HUES64 (cell line): ENCODE results near the gene ALOXE3.

Source experiments
- H3K27ac ChIP-seq: 2 replicates; pipeline ENCODE4 v1.7.0; 2013; ENCODE audit warnings: low read depth, low read length, inconsistent platforms
- H3K27me3 ChIP-seq: 2 replicates; pipeline ENCODE4 v1.6.1; 2013; ENCODE audit warnings: mild to moderate bottlenecking, low read length; ENCODE audit not compliant: insufficient read depth
- H3K36me3 ChIP-seq: 2 replicates; pipeline ENCODE4 v1.6.1; 2013; ENCODE audit warnings: mild to moderate bottlenecking, low read length; ENCODE audit not compliant: insufficient read depth
- H3K4me1 ChIP-seq: 2 replicates; pipeline ENCODE4 v1.6.1; 2013; ENCODE audit warnings: mild to moderate bottlenecking, low read length, moderate library complexity; ENCODE audit not compliant: insufficient read depth
- H3K4me3 ChIP-seq: 2 replicates; pipeline ENCODE4 v1.5.1; 2013; ENCODE audit warnings: mild to moderate bottlenecking, low read length, moderate library complexity
- H3K9ac ChIP-seq: 2 replicates; pipeline ENCODE4 v1.6.1; 2013; ENCODE audit warnings: mild to moderate bottlenecking, low read depth, low read length
- H3K9me3 ChIP-seq: 2 replicates; pipeline ENCODE4 v1.6.1; 2013; ENCODE audit warnings: low read depth, low read length; ENCODE audit not compliant: insufficient read depth
- WGBS: fragments of 150-250, 120-280 bp; methylation state at CpG from one replicate; pipeline ENCODE4 v1.1.7; 2013; ENCODE audit warnings: missing lambda C conversion rate; 5-methylcytosine and 5-hydroxymethylcytosine counted together

The ALOXE3 gene

DNA sequence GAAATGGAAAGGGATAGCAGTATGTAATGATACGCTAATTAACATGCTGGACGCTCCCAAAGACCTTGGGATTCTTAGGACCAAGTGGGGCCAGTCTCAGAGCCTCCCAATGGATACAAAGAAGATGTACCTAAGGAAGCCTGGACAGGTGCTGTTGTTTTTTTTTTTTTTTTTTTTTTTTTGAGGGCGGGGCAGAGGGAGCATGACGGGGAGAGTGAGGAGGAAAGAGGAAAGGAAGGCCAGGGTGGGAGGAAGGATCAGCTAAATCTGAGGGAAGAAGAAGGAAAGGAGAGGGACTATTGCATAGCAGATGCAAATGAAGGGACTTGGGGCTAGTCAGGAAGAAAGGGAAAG is 41.9 kb upstream of the ALOXE3 start:
- Histone ChIP-seq H3K9ac (no peak overlapping the region), H3K36me3 (peaks cover 19% of the 10 kb centered on the region), H3K4me3 (no peak overlapping the region), H3K27me3 (no peaks in the 10 kb centered on the region), H3K27ac (no peak overlapping the region), H3K4me1 (peaks cover 24% of the 10 kb centered on the region), H3K9me3 (no peaks in the 10 kb centered on the region)
- 77% methylated on average over 4 of the region's 4 CpGs for WGBS

DNA sequence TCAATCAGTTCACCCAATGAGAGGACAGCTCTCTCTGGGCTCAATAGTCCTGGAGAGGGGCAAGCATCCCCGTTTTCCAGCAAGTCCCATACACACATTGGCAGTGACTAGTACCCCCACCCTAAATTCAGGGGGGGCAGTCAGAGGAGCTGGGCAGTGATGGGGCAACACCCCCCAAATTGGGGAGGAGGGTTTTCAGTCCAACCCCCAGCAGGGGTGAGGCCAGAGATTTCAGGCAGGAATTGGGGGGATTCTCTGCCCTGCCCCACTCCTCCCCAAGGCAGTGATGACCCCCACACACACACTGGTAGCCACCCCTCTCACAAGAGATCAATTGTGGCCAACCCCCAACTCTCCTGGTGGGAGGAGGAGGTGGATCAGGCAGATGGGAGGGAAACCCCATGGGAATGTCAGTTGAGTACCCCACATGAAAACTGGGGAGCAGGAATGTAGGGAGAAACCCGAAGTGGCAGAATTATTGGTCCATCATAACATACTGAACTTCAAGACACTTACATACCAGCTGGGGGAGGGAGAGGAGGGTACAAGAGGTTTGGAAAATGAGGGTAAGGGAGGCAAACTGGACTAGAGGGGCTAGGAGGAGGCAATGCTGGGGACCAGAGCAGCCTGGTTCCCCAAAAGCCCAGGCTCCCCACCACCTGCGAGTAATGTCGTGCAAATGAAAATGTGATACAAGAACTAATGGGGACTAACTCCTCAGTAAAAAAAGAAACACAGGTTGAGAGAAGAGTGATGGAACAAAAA is 41.3 kb upstream of the ALOXE3 start:
- Histone ChIP-seq H3K9me3 (no peaks in the 10 kb centered on the region), H3K4me1 (peaks cover 27% of the 10 kb centered on the region), H3K27ac (no peak overlapping the region), H3K36me3 (peaks cover 19% of the 10 kb centered on the region), H3K4me3 (no peak overlapping the region), H3K9ac (no peak overlapping the region), H3K27me3 (no peaks in the 10 kb centered on the region)
- 81% methylated on average over 3 of the region's 4 CpGs for WGBS

DNA sequence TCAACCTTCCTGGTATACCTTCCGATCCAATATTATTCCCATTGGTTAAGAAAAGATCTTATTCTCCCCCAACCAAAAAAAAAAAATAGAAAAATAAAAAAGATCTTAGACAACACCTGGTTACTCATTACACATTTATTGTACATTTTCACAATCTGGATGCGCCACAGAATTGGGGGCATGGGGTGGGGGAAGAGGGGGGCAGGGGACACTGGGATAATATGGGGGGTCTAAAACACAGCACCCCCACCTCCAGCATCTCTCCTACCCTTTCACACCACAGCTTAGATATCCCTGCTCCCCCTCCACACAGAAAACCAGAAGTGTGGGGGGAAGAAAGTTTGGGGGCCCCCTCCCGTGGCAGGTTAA is 40.7 kb upstream of the ALOXE3 start:
- Histone ChIP-seq H3K4me1 (peaks cover 25% of the 10 kb centered on the region), H3K9me3 (no peaks in the 10 kb centered on the region), H3K36me3 (peaks cover 19% of the 10 kb centered on the region), H3K27me3 (no peaks in the 10 kb centered on the region), H3K27ac (no peak overlapping the region), H3K4me3 (no peak overlapping the region), H3K9ac (no peak overlapping the region)
- WGBS, result 75% methylated on average over 2 of the region's 3 CpGs

DNA sequence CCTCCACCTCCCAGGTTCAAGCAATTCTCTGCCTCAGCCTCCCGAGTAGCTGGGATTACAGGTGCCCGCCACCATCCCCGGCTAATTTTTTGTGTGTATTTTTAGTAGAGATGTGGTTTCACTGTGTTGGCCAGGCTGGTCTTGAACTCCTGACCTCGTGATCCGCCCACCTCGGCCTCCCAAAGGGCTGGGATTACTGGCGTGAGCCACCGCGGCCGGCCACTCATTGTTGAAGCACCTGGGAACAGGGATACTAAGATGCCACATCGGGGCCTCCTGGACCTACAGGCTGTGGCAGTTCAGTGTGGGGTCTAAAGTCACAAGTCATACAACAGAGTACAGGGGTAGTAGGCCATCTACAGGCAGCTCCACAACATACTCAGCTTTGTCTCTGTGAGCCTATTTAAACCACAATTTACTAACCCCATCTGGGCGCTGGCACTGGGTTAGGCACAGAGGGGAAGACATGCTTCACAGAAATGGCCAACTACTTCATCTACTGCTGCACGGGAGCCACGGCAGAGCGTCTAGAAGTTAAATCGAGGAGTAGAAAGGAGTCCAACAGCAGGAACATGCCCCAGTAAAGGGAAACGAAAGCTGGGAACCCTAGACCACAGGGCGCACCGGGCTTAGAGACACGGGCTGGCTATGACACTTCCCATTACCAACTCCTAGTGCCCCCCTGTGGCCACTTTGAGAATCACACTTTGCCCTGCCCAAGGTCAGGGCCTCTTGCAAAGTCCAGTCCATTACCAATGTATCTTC is 40.1 kb upstream of the ALOXE3 start:
- Histone ChIP-seq H3K36me3 (peaks cover 19% of the 10 kb centered on the region), H3K4me3 (no peak overlapping the region), H3K27me3 (no peaks in the 10 kb centered on the region), H3K27ac (peak overlapping the region; percentile 5; the same call in 1 of the 2 replicates), H3K4me1 (peaks cover 26% of the 10 kb centered on the region; the same call in 1 of the 2 replicates), H3K9me3 (no peaks in the 10 kb centered on the region), H3K9ac (no peak overlapping the region)
- WGBS, result 65% methylated on average over 20 of the region's 20 CpGs

DNA sequence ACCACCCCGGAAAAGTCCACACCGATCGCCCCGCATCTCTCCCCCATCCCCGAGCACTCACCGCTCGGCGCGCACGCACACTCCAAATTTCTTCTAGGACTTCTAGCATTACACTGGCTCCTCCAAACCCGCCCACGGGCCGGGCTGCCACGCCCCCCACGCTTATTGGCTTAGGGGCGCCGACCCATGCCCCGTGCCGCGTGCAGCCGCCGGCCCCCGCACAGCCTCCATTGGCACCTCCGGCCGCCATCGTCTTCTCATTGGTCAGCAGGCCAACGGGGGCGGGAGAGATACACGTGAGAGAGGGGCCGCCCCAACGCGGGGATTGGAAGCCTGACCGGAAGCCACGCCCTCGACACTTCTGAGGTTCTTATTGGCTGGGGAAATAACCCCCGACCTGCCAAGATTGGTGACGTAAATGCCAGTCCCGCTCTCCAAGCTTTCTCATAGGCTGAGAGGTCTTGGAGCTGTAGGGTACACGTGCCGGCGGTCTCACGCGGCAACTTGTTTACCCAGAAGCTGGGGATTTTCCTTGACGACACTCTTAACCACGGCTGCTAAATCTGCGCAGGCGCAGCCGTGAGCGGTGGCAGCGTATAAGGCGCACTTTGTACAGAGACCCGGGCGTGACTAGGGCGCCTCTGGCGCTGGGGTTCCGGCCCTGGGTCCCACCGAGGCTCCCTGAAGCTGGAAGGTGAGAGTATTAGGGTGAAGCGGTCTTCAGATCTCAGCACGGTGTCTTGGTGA is 38.1 kb upstream of the ALOXE3 start:
- Histone ChIP-seq H3K9ac (peak overlapping the region; percentile 73), H3K36me3 (peaks cover 16% of the 10 kb centered on the region), H3K27me3 (no peaks in the 10 kb centered on the region), H3K4me3 (peak overlapping the region; percentile 77), H3K4me1 (peaks cover 29% of the 10 kb centered on the region; the same call in 1 of the 2 replicates), H3K27ac (peak overlapping the region; percentile 94), H3K9me3 (no peaks in the 10 kb centered on the region)
- under 1% methylated on average over 59 of the region's 59 CpGs for WGBS

DNA sequence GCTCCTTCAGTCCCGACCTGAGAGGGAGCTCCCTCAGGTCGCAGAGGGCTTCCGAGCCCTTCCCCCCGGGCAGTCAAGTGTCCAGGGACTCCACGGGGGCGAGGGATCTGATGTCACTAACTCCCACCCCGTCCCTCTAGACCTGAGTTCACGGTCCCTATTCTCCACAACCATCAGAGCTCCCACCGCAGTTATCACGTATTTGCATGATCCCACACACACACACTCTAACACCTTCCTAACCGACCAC is 37.6 kb upstream of the ALOXE3 start:
- Histone ChIP-seq H3K4me3 (peak overlapping the region; percentile 77), H3K4me1 (peaks cover 29% of the 10 kb centered on the region), H3K9me3 (no peaks in the 10 kb centered on the region), H3K27me3 (no peaks in the 10 kb centered on the region), H3K9ac (peak overlapping the region; percentile 66), H3K27ac (peak overlapping the region; percentile 57; the same call in 1 of the 2 replicates), H3K36me3 (peaks cover 12% of the 10 kb centered on the region)
- 3% methylated on average over 11 of the region's 11 CpGs for WGBS

DNA sequence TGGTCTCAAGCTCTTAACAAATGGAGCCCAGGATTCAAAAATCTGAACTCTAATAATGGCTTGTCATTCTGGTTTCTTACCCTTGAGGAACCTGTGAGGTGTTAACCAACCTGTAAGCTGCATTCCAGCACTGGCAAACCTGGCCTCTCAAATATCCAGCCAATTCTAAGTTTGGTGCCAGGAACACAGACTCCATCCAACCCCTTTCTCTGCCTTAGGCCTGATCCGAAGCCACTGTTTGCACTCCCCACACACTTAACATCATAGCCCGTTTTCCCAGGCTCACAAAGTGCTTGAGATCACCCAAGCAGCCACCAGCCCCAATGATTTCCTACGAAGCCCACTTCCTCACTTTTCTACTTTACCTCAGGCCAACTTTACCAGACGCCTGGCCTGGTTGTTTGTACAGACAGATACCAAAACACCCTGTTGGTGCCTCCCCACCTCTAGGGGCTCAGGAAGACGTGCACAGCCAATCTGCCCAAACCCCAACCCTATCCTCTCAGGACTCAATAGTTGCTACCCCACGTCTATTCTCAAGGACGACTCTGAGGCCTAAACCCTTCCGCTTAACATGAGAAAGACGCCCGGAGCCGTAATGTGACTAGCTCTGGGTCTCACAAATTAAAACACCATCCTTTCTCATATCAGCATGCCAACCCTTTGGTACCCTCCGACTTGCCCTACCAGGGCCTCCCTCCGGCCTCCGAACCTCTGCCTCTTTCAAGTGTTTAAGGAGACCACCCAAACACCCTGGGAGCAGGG is 37.1 kb upstream of the ALOXE3 start:
- H3K9me3 ChIP-seq, result no peaks in the 10 kb centered on the region
- peak overlapping the region; percentile 57; the same call in 1 of the 2 replicates for H3K27ac ChIP-seq
- peak overlapping the region; percentile 66 for H3K9ac ChIP-seq
- H3K36me3 ChIP-seq, result peaks cover 8% of the 10 kb centered on the region
- no peaks in the 10 kb centered on the region for H3K27me3 ChIP-seq
- WGBS, result 49% methylated on average over 14 of the region's 14 CpGs
- H3K4me1 ChIP-seq, result peaks cover 31% of the 10 kb centered on the region
- peak overlapping the region; percentile 77 for H3K4me3 ChIP-seq

DNA sequence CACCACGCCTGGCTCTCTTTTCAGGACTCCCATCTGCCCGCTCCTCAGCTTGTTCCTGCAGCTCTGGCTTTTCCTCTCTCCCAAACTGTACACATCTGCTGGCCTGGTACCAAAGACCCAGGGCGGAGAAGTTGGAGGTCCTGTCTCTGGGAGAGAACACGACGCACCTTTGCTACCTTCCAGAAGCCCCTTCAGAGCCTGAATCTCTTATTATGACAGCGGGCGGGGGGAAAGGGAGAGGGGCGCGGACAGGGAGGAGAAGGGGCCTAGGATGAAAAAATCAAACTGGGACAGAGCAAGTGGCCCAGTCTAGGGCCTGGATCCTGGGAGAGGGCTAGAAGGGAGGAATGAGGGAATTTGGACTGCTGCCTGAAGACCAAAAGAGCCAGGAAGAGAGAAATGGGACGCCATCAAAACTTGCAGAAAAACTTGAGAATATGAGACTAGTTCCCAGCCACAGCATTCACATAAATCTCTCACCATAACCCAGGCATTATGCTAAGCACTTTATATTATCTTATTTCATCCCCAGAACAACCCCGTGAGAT is 36.4 kb upstream of the ALOXE3 start:
- 52% methylated on average over 11 of the region's 11 CpGs for WGBS
- Histone ChIP-seq H3K27ac (peak overlapping the region; percentile 91; the same call in 1 of the 2 replicates), H3K9me3 (no peaks in the 10 kb centered on the region), H3K36me3 (peaks cover 9% of the 10 kb centered on the region), H3K4me1 (peaks cover 31% of the 10 kb centered on the region), H3K9ac (no peak overlapping the region), H3K27me3 (no peaks in the 10 kb centered on the region), H3K4me3 (peak overlapping the region; percentile 77)

DNA sequence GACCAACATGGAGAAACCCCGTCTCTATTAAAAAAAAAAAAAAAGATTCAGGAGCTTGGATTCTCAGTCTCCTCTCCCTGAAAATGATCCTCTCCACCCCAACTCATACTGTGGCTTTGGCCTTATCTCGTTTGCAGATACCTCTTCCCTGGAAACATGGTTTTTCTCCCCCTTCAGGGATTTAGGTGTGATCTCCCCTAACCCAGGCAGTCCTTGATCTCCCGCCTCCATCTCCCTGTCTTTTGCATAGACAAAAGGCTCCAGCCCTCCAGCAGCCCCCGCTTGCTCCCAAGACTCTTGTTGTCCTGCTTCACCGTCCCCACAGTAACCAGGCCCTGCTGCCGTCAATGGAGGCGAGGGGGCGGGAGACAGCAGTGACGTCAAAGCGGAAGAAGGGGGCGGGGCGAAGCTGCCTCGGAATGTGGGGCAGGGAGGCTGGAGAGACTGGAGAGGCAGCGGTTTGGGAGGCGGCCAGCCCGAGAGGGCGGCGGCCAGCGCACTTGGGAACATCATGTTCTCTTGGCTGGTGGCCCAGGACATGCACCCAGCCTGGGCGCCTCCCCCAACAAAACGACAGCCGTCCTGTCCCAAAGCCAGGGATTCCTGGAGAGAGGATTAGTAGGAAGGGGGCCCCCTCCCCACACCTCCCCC is 35.8 kb upstream of the ALOXE3 start:
- 8% methylated on average over 19 of the region's 22 CpGs for WGBS
- Histone ChIP-seq H3K4me3 (peak overlapping the region; percentile 77), H3K9me3 (no peaks in the 10 kb centered on the region), H3K4me1 (peaks cover 31% of the 10 kb centered on the region), H3K27me3 (no peaks in the 10 kb centered on the region), H3K36me3 (peaks cover 11% of the 10 kb centered on the region), H3K27ac (peak overlapping the region; percentile 91; the same call in 1 of the 2 replicates), H3K9ac (peak overlapping the region; percentile 50)

DNA sequence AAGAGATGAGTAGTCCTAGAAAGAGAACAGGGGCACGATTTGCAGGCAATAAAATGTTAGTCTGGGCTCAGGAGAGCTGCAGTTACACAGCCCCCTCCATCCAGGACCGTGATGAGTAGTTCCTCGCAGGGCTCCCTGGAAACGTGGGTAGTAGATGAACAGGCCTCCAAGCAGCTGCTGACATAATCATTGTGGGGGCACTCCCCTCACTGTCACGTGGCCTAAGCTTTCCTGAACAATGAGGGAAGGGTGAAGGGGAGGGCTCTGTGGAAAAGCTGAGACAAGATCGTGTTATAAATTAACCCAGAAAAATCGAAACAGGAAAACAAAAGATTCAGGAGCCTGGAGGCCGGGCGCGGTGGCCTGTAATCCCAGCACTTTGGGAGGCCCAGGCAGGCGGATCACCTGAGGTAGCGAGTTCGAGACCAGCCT is 35.2 kb upstream of the ALOXE3 start:
- Histone ChIP-seq H3K9ac (peak overlapping the region; percentile 50), H3K27ac (peak overlapping the region; percentile 91; the same call in 1 of the 2 replicates), H3K4me1 (peaks cover 31% of the 10 kb centered on the region), H3K27me3 (no peaks in the 10 kb centered on the region), H3K36me3 (peaks cover 14% of the 10 kb centered on the region), H3K9me3 (no peaks in the 10 kb centered on the region), H3K4me3 (no peak overlapping the region)
- WGBS, result 68% methylated on average over 13 of the region's 13 CpGs
